ENCODE results near the gene EAPP.
"Not testable (repeated sequence)": the region's sequence is repeated elsewhere in the genome, so short reads cannot be mapped to it uniquely, and the experiment has no call there.

EAPP gene

GRCh38 chr14:34537677-34538009 lies 1.9 kb downstream of the EAPP start:
- no peak for DNase-seq

DNA sequence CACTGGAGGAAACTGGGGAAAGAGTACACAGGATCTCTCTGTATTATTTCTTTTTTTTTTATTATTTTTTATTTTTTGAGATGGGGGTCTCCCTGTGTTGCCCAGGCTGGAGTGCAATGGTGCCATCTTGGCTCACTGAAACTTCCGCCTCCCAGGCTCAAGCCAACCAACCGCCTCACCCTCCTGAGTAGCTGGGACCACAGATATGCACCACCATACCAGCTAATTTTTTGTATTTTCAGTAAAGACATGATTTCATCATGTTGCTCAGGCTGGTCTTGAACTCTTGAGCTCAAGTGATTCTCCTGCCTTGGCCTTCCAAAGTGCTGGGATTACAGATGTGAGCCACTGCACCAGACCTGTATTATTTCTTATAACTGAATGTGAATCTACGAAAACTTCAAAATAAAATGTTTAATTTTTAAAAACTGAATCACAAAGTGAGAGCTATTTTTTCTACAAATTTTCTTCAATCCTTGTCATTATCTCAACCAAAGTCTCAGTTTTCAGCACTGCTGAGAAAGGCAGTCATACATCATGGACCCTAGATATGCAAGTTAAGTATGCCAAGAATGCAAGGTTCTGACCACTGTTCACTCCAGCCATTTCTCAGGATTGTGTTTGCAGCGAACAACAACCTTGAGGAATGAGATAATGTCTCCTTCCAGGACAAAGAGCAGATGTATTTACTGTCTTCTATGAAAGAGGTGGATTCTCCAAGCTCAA lies 2.4 kb downstream of the EAPP start:
- no peak for DNase-seq

- DNase-seq, result no peak
These were observed 11.9 kb downstream of the EAPP start for GRCh38 chr14:34527591-34527990.

DNA sequence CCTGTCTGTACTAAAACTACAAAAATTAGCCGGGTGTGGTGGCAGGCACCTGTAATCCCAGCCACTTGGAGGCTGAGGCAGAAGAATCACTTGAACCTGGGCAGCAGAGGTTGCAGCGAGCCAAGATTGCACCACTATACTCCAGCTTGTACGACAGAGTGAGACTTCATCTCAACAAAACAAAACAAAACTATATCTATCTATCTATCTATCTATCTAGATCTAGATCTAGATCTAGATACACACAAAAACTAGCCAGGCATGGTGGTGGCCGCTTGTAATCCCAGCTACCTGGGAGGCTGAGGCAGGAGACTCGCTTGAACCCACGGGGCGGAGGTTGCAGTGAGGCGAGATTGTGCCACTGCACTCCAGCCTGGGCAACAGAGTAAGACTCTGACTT lies 15.3 kb downstream of the EAPP start:
- not testable (repeated sequence) for DNase-seq

DNA sequence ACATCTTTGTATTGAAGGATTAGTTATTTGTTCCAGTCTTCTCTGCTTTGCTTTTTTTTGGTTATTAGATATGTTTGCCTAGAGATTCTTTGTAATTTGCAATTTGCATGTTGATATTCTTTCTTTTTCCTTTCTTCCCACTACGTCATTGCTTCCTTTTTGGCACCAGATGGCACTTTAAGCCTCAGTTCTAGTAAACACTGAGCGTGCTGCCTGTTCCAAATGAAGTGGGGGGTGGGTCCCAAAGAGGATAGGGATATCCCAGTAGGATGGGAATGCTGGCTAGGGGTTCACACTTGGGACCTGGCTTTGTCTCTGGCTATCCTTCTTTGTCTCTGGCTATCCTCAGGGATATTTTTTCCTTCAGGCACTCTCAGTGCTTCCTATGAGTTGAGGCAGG lies 17.0 kb downstream of the EAPP start:
- no peak for DNase-seq

GRCh38 chr14:34521071-34521470 lies 18.4 kb downstream of the EAPP start:
- DNase-seq, result not testable (repeated sequence)

GRCh38 chr14:34520304-34520970 lies 19.1 kb downstream of the EAPP start:
- not testable (repeated sequence) for DNase-seq

GRCh38 chr14:34507884-34508283 lies 31.6 kb downstream of the EAPP start:
- DNase-seq, result no peak

GRCh38 chr14:34507459-34507858 lies 32.0 kb downstream of the EAPP start:
- DNase-seq, result no peak

DNA sequence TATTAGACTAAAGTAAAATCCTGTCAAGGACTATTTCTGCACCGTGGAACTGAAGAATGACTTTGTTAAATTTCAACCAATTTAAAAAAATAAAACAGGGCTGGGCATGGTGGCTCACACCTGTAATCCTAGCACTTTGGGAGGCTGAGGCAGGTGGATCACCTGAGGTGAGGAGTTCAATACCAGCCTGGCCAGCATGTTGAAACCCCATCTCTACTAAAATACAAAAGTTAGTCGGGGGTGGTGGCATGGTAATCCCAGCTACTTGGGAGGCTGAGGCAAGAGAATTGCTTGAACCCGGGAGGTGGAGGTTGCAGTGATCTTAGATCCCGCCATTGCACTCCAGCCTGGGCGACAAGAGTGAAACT lies 34.4 kb downstream of the EAPP start:
- not testable (repeated sequence) for DNase-seq

- not testable (repeated sequence) for DNase-seq
These were observed 35.5 kb downstream of the EAPP start for GRCh38 chr14:34504027-34504426.

- DNase-seq, result no peak
These were observed 36.8 kb downstream of the EAPP start for GRCh38 chr14:34502545-34503225.

DNA sequence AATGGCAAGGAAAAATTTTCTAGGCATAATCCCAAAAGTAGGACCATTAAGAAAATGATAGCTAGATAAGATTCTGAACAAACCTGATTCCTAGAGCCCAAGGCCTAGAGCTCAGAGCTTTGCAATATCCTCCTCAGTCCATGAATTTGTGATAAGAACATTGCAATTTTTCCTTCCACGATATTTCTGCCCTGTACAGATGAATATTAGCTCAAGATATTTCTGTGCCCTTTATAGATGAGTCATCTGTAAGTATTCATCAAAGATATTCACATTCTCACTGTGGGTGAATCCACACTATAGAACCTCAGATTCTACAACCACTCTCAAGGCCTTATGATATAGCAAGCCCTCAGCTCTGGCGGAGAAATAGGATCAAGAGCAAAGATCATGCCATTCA lies 37.5 kb downstream of the EAPP start:
- no peak for DNase-seq

DNA sequence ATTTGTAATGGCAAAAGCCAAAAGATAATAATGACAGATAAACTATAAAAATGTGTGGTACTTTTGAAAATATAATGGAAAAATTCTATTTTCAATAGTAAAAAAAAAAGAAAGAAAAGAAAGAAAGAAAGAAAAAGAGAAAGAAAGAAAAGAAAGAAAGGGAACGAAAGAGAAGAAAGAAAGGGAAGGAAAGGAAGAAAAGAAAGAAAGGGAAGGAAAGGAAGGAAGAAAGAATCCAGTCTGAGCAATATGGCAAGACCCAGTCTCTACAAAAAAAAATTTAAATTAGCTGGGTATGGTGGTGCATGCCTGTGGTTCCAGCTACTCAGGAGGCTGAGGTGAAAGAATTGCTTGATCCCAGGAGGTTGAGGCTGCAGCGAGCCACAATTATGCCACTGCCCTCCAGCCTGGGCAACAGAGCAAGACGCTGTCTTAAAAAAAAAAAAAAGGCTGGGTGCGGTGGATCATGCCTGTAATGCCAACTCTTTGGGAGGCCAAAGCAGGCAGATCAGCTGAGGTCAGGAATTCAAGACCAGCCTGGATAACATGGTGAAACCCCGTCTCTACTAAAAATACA lies 38.4 kb downstream of the EAPP start:
- no peak for DNase-seq

- DNase-seq, result no peak
These were observed 40.7 kb downstream of the EAPP start for GRCh38 chr14:34498684-34499412.

DNA sequence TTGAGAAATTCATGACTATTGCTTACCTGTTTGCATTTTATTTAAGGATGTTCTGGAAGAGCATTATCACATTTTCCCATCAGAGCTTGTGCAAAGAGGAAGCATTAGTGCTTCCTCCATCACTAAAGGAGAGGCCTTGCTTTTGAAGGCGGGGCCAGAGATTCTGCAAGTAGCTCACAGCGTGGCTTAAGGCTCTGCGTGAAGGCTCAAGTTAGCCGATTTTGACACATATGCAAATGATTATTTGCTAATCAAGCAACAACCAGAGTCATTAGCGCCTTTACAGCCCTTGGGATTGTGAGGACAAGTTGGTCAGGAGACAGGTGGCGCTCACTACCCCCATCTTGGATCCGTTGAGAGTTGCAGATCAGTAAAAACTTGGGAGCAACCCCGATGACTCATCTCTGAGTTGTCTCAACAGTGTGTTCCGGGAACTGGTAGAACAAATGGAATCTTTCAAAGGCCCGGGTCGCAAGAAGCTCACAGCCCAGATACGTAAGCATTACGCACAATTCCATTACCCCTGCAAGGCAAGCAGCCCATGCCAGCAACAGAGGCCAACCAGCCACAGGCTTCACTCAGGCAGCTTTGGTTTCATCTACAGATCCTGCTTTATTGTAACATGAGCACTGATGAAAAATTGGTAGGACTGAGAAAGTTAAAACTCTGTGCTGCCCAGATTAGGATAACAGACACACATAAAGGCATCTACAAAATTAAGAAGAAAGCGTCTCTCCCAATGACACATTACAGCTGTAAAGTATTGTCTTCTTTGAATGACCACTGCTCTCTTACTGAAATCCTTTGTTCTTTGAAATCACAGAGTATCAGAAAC lies 42.6 kb downstream of the EAPP start:
- DNase-seq, result peak; percentile 91

DNA sequence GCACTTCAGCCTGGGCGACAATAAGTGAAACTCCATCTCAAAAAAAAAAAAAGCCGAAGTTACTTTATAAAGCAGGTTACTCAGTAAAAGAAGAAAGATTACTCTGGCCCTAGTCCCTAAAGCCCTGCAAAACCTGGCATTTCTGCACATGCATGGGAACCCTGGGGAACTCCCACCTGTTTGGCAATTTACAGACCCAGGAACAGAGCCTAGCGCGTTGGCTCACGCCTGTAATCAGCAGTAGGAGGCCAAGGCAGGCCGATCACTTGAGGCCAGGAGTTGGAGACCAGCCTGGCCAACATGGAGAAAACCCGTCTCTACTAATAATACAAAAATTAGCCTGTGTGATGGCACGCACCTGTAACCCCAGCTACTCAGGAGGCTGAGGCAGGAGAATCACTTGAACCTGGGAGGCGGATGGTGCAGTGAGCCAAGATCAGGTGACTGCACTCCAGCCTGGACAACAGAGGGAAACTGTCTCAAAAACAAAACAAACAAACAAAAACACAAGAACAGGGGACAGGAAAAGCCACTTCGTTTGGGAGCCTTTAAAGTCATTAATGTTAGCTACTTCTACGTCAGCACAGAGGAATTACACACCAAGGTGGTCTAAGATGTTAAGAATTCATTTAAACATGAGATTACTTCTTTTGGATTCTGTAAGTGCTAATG lies 43.4 kb downstream of the EAPP start:
- DNase-seq, result no peak

GRCh38 chr14:34489324-34489723 lies 50.2 kb downstream of the EAPP start:
- DNase-seq, result no peak

GRCh38 chr14:34488528-34488927 lies 51.0 kb downstream of the EAPP start:
- DNase-seq, result no peak

- DNase-seq, result no peak
These were observed 54.8 kb downstream of the EAPP start for GRCh38 chr14:34484726-34485125.

DNA sequence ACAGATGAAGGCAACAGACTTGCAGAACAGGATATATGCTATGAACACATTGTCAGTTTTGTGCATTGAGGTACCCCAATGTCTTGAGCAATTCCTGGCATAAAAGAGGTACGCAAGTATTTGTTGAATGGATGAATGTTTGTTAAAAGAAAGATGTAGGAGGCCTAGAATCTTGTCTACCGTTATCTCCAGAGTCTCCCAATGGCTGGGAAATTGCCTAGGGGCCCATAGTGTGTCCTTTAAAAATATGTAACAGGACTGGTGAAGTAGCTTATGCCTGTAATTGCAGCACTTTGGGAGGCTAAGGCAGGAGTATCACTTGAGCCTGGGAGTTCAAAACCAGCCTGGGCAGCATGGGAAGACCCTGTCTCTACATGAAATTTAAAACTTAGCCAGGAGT lies 57.0 kb downstream of the EAPP start:
- no peak for DNase-seq

- no peak for DNase-seq
These were observed 59.8 kb downstream of the EAPP start for GRCh38 chr14:34479694-34480093.

Measured in right hindlimb (tissue), 1 donor.